ENCODE measurements around the gene ANKRD13A.
A peak's percentile ranks its signal among the peaks of the same experiment; 100 is the strongest.
"Not testable (repeated sequence)": the region's sequence is repeated elsewhere in the genome, so short reads cannot be mapped to it uniquely, and the experiment has no call there.

ANKRD13A gene

GRCh38 chr12:110010853-110011723 lies 11.9 kb downstream of the ANKRD13A start:
- DNase-seq, result no peak

- no peak for DNase-seq
Observed at GRCh38 chr12:110012137-110012536, 12.9 kb downstream of the ANKRD13A start.

GRCh38 chr12:110012659-110013058 lies 13.4 kb downstream of the ANKRD13A start:
- DNase-seq, result no peak

- DNase-seq, result no peak
Observed at GRCh38 chr12:110015132-110015531, 15.9 kb downstream of the ANKRD13A start.

- DNase-seq, result no peak
Observed at GRCh38 chr12:110020956-110021355, 21.7 kb downstream of the ANKRD13A start.

- no peak for DNase-seq
Observed at GRCh38 chr12:110023059-110023980, 24.1 kb downstream of the ANKRD13A start.

- DNase-seq, result no peak
Observed at GRCh38 chr12:110024051-110024450, 24.8 kb downstream of the ANKRD13A start.

GRCh38 chr12:110028323-110028722 lies 29.1 kb downstream of the ANKRD13A start:
- DNase-seq, result no peak

GRCh38 chr12:110029290-110029815 lies 30.1 kb downstream of the ANKRD13A start:
- no peak for DNase-seq

- no peak for DNase-seq
Observed at GRCh38 chr12:110033888-110034287, 34.7 kb downstream of the ANKRD13A start.

GRCh38 chr12:110035534-110036104 lies 36.4 kb downstream of the ANKRD13A start:
- no peak for DNase-seq

- DNase-seq, result no peak
Observed at GRCh38 chr12:110037315-110037714, 38.1 kb downstream of the ANKRD13A start.

- DNase-seq, result no peak
Observed at GRCh38 chr12:110038741-110039084, 39.5 kb downstream of the ANKRD13A start.

- no peak for DNase-seq
Observed at GRCh38 chr12:110039085-110039807, 40.0 kb downstream of the ANKRD13A start.

- no peak for DNase-seq
Observed at GRCh38 chr12:110042264-110042663, 43.0 kb downstream of the ANKRD13A start.

- no peak for DNase-seq
Observed at GRCh38 chr12:110046451-110047187, 47.4 kb downstream of the ANKRD13A start.

GRCh38 chr12:110047297-110047940 lies 48.2 kb downstream of the ANKRD13A start:
- no peak for DNase-seq

GRCh38 chr12:110048242-110049027 lies 49.2 kb downstream of the ANKRD13A start, which contains the start of gene C12orf76:
Gene C12orf76 (minus strand): TSS chr12:110048522. CDS start chr12:110048495, 27 bp downstream.
- peak; percentile 88 for DNase-seq

GRCh38 chr12:110049034-110049433 lies 49.8 kb downstream of the ANKRD13A start:
- DNase-seq, result not testable (repeated sequence)

- not testable (repeated sequence) for DNase-seq
Observed at GRCh38 chr12:110049666-110050065, 50.4 kb downstream of the ANKRD13A start.

Data from NCI-H1436 treated with DMSO at 0.1 percent for 48 hours (cell line).